Testis (tissue), 2 donors: ENCODE results near the gene MROH7.

Experiments
- CTCF ChIP-seq, 3 experiments: fragments of 450-650 bp in 2 of 3; fragments of 200-600 bp in 1 of 3; sonication (generic) in 1 of 3; IDR thresholded peaks; one replicate each; pipeline ENCODE4 v1.5.1; 2016 to 2019; ENCODE audit warnings: antibody characterized with exemption in 3 of 3, mild to moderate bottlenecking in 2 of 3, moderate library complexity in 1 of 3
- POLR2A ChIP-seq: fragments of 450-650 bp; IDR thresholded peaks from one replicate; pipeline ENCODE4 v1.6.1; 2017; ENCODE audit warnings: antibody characterized with exemption, mild to moderate bottlenecking, moderate library complexity

- TF ChIP-seq CTCF (IDR thresholded peaks at IDR 0.05): no peak
- no peak for TF ChIP-seq POLR2A
Observed at GRCh38 chr1:54706419-54706818, 64.8 kb downstream of the MROH7 start.
